Panc1 (cell line): ENCODE results near the gene PDLIM3.

ENCODE experiments used
- CTCF ChIP-seq: fragments of 450-650 bp; IDR thresholded peaks from 2 replicates; pipeline ENCODE4 v1.5.1; 2017; ENCODE audit warnings: mild to moderate bottlenecking
- POLR2AphosphoS5 ChIP-seq: IDR thresholded peaks from 2 replicates; pipeline ENCODE4 v1.6.1; 2012; ENCODE audit warnings: mild to moderate bottlenecking, low read depth, low read length, moderate library complexity
- REST ChIP-seq, 2 experiments: IDR thresholded peaks; 2 replicates each; pipeline ENCODE4 v1.6.1; 2011 to 2012; ENCODE audit warnings: low read depth in 2 of 2, control low read depth in 1 of 2, low read length in 1 of 2, mild to moderate bottlenecking in 1 of 2, moderate library complexity in 1 of 2; ENCODE audit not compliant: insufficient read depth in 1 of 2
- SIN3A ChIP-seq: IDR thresholded peaks from 2 replicates; pipeline ENCODE4 v1.6.1; 2012; ENCODE audit warnings: low read depth, mild to moderate bottlenecking, low read length, moderate library complexity, borderline replicate concordance; ENCODE audit not compliant: insufficient read depth
- TCF7L2 ChIP-seq: IDR thresholded peaks from 2 replicates; pipeline ENCODE4 v1.6.1; 2011; ENCODE audit warnings: mild to moderate bottlenecking, low read depth, low read length, inconsistent platforms

GRCh38 chr4:185583813-185584212, 48.5 kb upstream of the PDLIM3 start:
- TF ChIP-seq CTCF (no peak), REST (IDR thresholded peaks at IDR 0.05; ENCODE audit: insufficient read depth in 1 of 2, low read depth in 2 of 2, low read length in 1 of 2) (no peak), TCF7L2 (no peak), POLR2AphosphoS5 (no peak), SIN3A (no peak)
